GM12801 (cell line): Measurements from ENCODE around the gene KRTAP19-8.

Source experiments
- TF ChIP-seq, protein P1 (sequence below): IDR thresholded peaks from one replicate; pipeline ENCODE4 v1.5.1; 2011; ENCODE audit warnings: control low read depth; ENCODE audit not compliant: insufficient read length; ENCODE audit errors: extremely low read depth

The KRTAP19-8 gene, protein sequence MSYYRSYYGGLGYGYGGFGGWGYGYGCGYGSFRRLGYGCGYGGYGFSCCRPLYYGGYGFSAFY

DNA sequence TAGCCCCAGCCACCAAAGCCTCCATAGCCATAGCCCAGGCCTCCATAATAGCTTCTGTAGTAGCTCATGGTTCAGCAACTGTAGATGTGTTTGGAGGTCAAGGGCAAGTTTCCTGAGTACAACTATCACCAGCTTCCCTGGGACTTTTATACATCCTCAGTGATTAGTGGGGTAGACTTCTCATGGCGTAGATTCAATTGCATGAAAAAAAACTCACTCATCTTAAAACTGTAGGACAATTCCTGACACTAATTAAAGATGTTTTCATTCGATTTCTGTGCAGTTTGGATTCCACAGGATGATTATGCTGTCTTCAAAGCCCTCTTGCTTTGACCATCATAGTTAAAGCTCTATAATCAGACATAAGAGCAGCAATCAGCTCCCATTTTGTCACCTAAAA is at the start of gene KRTAP19-8:
Gene KRTAP19-8, minus strand, starts transcription at position 101 of the 400 bp plus-strand sequence. Its CDS starts 33 bp downstream, at position 68.
- TF ChIP-seq, protein P1, sequence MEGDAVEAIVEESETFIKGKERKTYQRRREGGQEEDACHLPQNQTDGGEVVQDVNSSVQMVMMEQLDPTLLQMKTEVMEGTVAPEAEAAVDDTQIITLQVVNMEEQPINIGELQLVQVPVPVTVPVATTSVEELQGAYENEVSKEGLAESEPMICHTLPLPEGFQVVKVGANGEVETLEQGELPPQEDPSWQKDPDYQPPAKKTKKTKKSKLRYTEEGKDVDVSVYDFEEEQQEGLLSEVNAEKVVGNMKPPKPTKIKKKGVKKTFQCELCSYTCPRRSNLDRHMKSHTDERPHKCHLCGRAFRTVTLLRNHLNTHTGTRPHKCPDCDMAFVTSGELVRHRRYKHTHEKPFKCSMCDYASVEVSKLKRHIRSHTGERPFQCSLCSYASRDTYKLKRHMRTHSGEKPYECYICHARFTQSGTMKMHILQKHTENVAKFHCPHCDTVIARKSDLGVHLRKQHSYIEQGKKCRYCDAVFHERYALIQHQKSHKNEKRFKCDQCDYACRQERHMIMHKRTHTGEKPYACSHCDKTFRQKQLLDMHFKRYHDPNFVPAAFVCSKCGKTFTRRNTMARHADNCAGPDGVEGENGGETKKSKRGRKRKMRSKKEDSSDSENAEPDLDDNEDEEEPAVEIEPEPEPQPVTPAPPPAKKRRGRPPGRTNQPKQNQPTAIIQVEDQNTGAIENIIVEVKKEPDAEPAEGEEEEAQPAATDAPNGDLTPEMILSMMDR, result no peak

DNA sequence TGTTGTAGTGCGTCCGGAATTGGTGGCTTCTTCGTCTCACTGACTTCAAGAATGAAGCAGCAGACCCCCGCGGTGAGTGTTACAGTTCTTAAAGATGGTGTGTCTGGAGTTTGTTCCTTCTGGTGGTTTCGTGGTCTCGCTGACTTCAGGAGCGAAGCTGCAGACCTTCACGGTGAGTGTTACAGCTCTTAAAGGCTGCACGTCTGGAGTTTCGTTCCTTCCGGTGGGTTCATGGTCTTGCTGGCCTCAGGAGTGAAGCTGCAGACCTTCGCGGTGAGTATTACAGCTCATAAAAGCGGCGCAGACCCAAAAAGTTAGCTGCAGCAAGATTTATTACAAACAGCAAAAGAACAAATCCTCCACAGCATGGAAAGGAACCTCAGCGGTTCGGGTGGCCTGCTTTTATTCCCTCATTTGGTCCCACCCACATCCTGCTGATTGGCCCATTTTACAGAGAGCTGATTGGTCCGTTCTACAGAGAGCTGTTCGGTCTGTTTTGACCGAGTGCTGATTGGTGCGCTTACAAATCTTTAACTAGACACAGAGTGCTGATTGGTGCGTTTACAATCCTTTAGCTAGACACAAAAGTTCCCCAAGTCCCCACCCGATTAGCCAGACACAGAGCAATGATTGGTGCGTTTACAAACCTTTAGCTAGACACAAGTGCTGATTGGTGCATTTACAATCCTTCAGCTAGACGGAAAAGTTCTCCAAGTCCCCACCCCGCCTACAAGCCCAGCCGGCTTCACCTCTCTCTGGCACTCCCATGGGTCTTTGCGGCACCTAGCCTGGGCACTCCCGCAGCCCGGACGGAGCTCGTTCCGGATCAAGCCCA is 49.6 kb upstream of the KRTAP19-8 start:
- TF ChIP-seq, protein P1, result no peak

DNA sequence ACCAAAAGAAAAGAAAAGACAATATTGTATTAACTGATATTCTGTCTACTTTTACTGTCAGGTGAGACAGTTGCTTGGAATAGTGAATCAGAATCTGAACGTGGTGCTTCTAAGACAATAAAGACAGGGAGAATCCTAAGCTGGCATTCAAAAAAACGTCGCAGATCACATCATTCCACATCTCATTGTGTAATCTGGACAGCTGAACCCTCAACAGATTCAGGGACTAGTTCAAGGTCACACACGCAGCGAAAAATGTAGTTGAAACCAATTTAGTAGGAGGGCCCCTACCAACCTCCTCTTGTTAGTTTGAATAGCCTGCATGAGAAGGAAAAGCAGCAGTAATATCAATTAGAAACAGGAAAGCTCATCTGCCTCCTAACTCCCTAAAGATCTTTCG is 46.4 kb upstream of the KRTAP19-8 start:
- TF ChIP-seq, protein P1, result no peak

DNA sequence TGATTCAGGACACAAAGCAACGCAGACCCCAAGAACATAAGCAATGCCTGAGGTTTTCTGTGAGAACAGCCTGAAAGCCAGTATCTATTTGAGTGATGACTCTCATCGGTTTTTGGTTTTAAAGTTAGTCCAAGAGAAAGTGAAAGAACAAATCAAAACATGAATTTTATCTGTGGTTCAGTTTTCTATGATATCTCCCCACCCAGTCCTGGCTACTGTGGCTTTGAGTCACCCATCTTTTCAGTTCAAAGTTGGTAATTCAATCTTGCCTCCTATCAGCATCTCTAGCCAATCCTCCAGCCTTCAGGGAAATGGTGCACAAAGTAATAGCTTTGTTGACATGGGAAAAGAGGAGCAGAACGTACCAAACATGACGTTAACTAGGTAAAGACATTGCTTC is 40.5 kb upstream of the KRTAP19-8 start:
- TF ChIP-seq, protein P1, result no peak

DNA sequence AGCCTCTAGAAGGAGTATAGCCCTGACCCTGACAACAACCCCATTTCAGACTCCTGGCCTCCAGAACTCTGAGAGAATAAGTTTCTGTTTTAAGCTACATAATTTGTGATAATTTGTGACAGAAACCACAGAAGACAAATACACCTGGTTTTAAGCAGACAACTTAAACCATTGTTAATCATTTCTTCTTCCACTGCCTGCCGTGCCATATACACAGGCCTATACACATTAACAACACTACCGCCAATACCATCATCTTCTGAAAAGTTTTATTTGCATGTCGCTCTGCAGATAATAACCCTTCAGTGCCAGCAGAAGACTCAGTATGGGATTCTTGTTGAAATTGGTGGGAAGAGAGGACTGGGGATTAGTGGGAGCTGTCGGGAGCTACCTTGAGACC is 39.9 kb upstream of the KRTAP19-8 start:
- TF ChIP-seq, protein P1, result no peak

DNA sequence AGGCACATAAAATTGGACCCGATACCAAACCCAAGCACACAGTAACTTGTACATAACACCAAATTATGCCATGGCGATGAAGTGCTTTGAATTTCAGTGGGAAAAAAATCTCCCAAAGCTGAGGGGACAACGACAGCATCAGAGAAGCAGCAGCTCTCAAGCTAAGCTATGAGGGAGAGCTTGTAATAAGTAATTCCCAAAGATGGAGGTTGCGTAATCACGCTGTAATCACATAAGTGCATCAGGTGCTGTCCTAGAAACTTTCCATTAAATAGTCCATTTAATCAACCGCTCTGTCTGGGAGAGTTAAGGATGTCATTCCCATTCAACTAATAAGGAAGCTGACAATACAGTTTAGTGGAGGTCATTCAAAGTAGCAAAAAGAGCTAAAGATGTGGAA is 37.6 kb upstream of the KRTAP19-8 start:
- TF ChIP-seq, protein P1, result no peak

DNA sequence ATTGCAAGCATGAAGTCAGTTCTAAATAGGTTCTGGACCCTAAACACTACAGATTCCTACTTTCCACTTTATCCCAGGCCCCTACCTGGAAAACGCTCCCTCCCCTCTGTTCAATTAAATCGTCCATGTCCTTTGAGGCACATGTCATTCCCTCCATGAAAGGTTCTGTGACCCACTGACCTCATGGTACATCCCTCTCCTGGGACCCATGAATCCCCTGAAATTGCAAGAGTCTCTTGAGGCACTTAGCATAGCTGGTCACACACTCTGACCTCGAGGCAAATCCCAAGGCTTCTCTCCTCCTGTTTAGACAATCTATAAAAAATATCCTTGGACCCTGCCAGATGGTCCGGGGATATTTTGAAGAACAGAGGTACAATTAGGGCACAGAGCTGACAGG is 34.3 kb upstream of the KRTAP19-8 start:
- TF ChIP-seq, protein P1, result no peak
